GM12878 (cell line): ENCODE data around the gene POLA2. TPM values are rescaled to one million over a fixed set of nuclear protein-coding genes. Genes with fewer than 3 reads are reported as not detected.
A peak's percentile ranks its signal among the peaks of the same experiment; 100 is the strongest.

Experiments
- ATAC-seq: fragments of 200-7000 bp; cut with Tn5 transposase; 3 replicates; pipeline ENCODE4 v1.9.1; 2020; ENCODE audit warnings: mild to moderate bottlenecking, moderate library complexity
- BruUV-seq: library from RNA; stranded (reverse); fragments of 400-500 nt; replicated peaks from 2 replicates; lab custom pipeline; 2021; lab: Mats Ljungman, UMichigan
- CTCF ChIA-PET: fragments of 300-600 bp; sonication (Branson Sonifier 250); formaldehyde crosslinking; extraction: SDS; loops from one replicate; lab custom pipeline; 2021; ENCODE audit warnings: inconsistent platforms; lab: Yijun Ruan, JAX
- POLR2A ChIA-PET: fragments of 350-600 bp; formaldehyde crosslinking; extraction: SDS; loops from one replicate; lab custom pipeline; 2021; ENCODE audit warnings: inconsistent platforms; lab: Charles Lee
- RAD21 ChIA-PET: fragments of 300-600 bp; sonication (Branson Sonifier 250); formaldehyde crosslinking; loops from one replicate; lab custom pipeline; 2023; ENCODE audit warnings: antibody characterized with exemption; ENCODE audit not compliant: unreplicated experiment; lab: Charles Lee
- SMC1A ChIA-PET: fragments of 300-600 bp; sonication (Branson Sonifier 250); formaldehyde crosslinking; loops from one replicate; lab custom pipeline; 2023; ENCODE audit not compliant: unreplicated experiment, uncharacterized antibody; lab: Charles Lee
- DNase-seq: peaks from one replicate; pipeline ENCODE4 v3.0.0-alpha.2; 2011; ENCODE audit warnings: low read depth, low spot score
- FAIRE-seq: peaks from 3 replicates; lab custom pipeline; 2011; peaks lifted over from hg19 to GRCh38; lab: Jason Lieb, UNC
- H2AFZ ChIP-seq: 2 replicates; pipeline ENCODE4 v1.6.0; 2011; ENCODE audit warnings: low read depth, low read length, control low read depth; ENCODE audit not compliant: control insufficient read depth
- H3K27ac ChIP-seq: 2 replicates; pipeline ENCODE4 v1.5.1; 2011; ENCODE audit warnings: control low read depth; ENCODE audit not compliant: control insufficient read depth, insufficient read depth
- H3K27me3 ChIP-seq, 2 experiments: replicated peaks in 1 of 2; 2 replicates each; pipeline versions ENCODE4 v1.6.0 to v1.6.1; 2011; ENCODE audit warnings: low read length in 1 of 2; ENCODE audit not compliant: control insufficient read depth in 2 of 2, insufficient read depth in 2 of 2
- H3K36me3 ChIP-seq, 2 experiments: 2 replicates each; pipeline ENCODE4 v1.5.1; 2011; ENCODE audit warnings: low read length in 1 of 2; ENCODE audit not compliant: control insufficient read depth in 2 of 2, insufficient read depth in 2 of 2
- H3K4me1 ChIP-seq: 2 replicates; pipeline ENCODE4 v1.6.1; 2011; ENCODE audit warnings: mild to moderate bottlenecking, low read length, moderate library complexity, mixed read lengths; ENCODE audit not compliant: control insufficient read depth, insufficient read depth
- H3K4me2 ChIP-seq: 2 replicates; pipeline ENCODE4 v1.6.0; 2011; ENCODE audit warnings: control low read depth; ENCODE audit not compliant: control insufficient read depth, insufficient read depth
- H3K4me3 ChIP-seq: fragments of 200-600 bp; sonication (generic); 2 replicates; pipeline ENCODE4 v1.5.1; 2016
- H3K79me2 ChIP-seq: 2 replicates; pipeline ENCODE4 v1.6.0; 2011; ENCODE audit warnings: low read length; ENCODE audit not compliant: control insufficient read depth, insufficient read depth
- H3K9ac ChIP-seq: 2 replicates; pipeline ENCODE4 v1.8.0; 2011; ENCODE audit warnings: low read length, control low read depth, mixed read lengths; ENCODE audit not compliant: control insufficient read depth, insufficient read depth
- H3K9me3 ChIP-seq: replicated peaks from 3 replicates; pipeline ENCODE4 v1.5.1; 2011; ENCODE audit warnings: mild to moderate bottlenecking, low read length; ENCODE audit not compliant: control insufficient read depth, insufficient read depth
- H4K20me1 ChIP-seq: 2 replicates; pipeline ENCODE4 v1.6.0; 2011; ENCODE audit not compliant: control insufficient read depth, insufficient read depth
- BCL11A ChIP-seq: IDR thresholded peaks from 2 replicates; pipeline ENCODE4 v1.6.1; 2011; ENCODE audit warnings: low read depth, low read length
- EP300 ChIP-seq, 2 experiments: fragments of 150-350 bp in 1 of 2; IDR thresholded peaks; 2 replicates each; pipeline ENCODE4 v1.6.1; 2011 to 2012; ENCODE audit warnings: low read depth in 2 of 2, low read length in 2 of 2, borderline replicate concordance in 1 of 2, improper control_type of control experiment in 1 of 2, inconsistent platforms in 1 of 2; ENCODE audit not compliant: control insufficient read depth in 1 of 2
- GABPA ChIP-seq: IDR thresholded peaks from 2 replicates; pipeline ENCODE4 v1.6.1; 2014; ENCODE audit warnings: antibody characterized with exemption, low read depth, mild to moderate bottlenecking, inconsistent platforms
- HCFC1 ChIP-seq: fragments of 150-350 bp; IDR thresholded peaks from 2 replicates; pipeline ENCODE4 v1.6.1; 2014; ENCODE audit warnings: low read length
- IKZF1 ChIP-seq: fragments of 450-650 bp; conservative IDR thresholded peaks from 2 replicates; pipeline ENCODE4 v1.6.1; 2017; ENCODE audit warnings: antibody characterized with exemption, mild to moderate bottlenecking
- PAX5 ChIP-seq: IDR thresholded peaks from 2 replicates; pipeline ENCODE4 v1.6.1; 2011; ENCODE audit warnings: low read depth, low read length, borderline replicate concordance
- POLR2AphosphoS2 ChIP-seq: IDR thresholded peaks from 2 replicates; pipeline ENCODE4 v1.6.1; 2011; ENCODE audit warnings: low read depth, mild to moderate bottlenecking, low read length, improper control_type of control experiment, moderate library complexity
- SUPT20H ChIP-seq: IDR thresholded peaks from 2 replicates; pipeline ENCODE4 v1.6.1; 2011; ENCODE audit warnings: low read depth, mild to moderate bottlenecking, low read length, moderate library complexity, borderline replicate concordance; ENCODE audit not compliant: control insufficient read depth
- TBL1XR1 ChIP-seq: IDR thresholded peaks from 2 replicates; pipeline ENCODE4 v1.6.1; 2012; ENCODE audit warnings: low read depth, low read length, improper control_type of control experiment
- ZNF622 ChIP-seq: fragments of 450-650 bp; IDR thresholded peaks from 2 replicates; pipeline ENCODE4 v1.6.1; 2017; ENCODE audit warnings: mild to moderate bottlenecking, inconsistent platforms
- WGBS: methylation state at CpG from one replicate; pipeline ENCODE4 v1.1.6; 2016; ENCODE audit warnings: low lambda C conversion rate; ENCODE audit not compliant: insufficient replicate concordance, insufficient coverage; ENCODE audit errors: missing lambda C conversion rate; 5-methylcytosine and 5-hydroxymethylcytosine counted together
- in situ Hi-C: fragments of 300-500 bp; cut with MboI; formaldehyde crosslinking; loops from 9 replicates; pipeline ENCODE4 v1.14.3; 2018; ENCODE audit warnings: mixed read lengths
- intact Hi-C: fragments of 100-400 bp; cut with micrococcal nuclease; formaldehyde crosslinking; loops from one replicate; pipeline ENCODE4 v1.14.2; 2022; ENCODE audit not compliant: unreplicated experiment
- polyA plus RNA-seq, 11 experiments: library from polyadenylated mRNA; depleted of rRNA in 4 of 11; unstranded in 6 of 11; stranded (reverse) in 5 of 11; fragments of >200 nt; fragmentation: Nextera tagmentation in 4 of 11; fragmentation: Illumina TruSeq in 1 of 11; extraction: Ambion mirVana in 4 of 11; extraction: Trizol in 1 of 11; gene quantifications; 1 replicate in 1 of 11; 2 replicates in 10 of 11; pipeline versions ENCODE4 v1.2.1 to v1.2.3, GENCODE V29; 2011 to 2016; ENCODE audit warnings: inconsistent platforms in 2 of 11, missing spikeins in 2 of 11, low read depth in 1 of 11
- total RNA-seq, 4 experiments: library from RNA; depleted of rRNA in 3 of 4; stranded (reverse); fragments of >200 nt in 3 of 4; fragmentation: Illumina TruSeq in 1 of 4; extraction: Trizol in 1 of 4; gene quantifications; 2 replicates each; pipeline versions ENCODE4 v1.2.1 to v1.2.3, GENCODE V29; 2013 to 2021
- TF ChIP-seq, protein P1 (sequence below): IDR thresholded peaks from 2 replicates; pipeline ENCODE4 v1.6.1; 2011; ENCODE audit warnings: borderline replicate concordance, low read depth, mild to moderate bottlenecking, moderate library complexity, low read length; ENCODE audit not compliant: insufficient read depth, poor library complexity, severe bottlenecking
- TF ChIP-seq, protein P2 (sequence below): fragments of 450-650 bp; IDR thresholded peaks from 2 replicates; pipeline ENCODE4 v1.6.1; 2017; ENCODE audit warnings: low read depth, mild to moderate bottlenecking, moderate library complexity
- TF ChIP-seq, protein P3 (sequence below): fragments of 450-650 bp; formaldehyde crosslinking; IDR thresholded peaks from 2 replicates; pipeline ENCODE4 v1.5.0; 2022; ENCODE audit warnings: mild to moderate bottlenecking, missing genetic modification characterization
- TF ChIP-seq, protein P4 (sequence below): fragments of 450-650 bp; IDR thresholded peaks from 2 replicates; pipeline ENCODE4 v1.6.1; 2018; ENCODE audit warnings: mild to moderate bottlenecking, low read depth, moderate library complexity; ENCODE audit not compliant: partially characterized antibody

Gene POLA2
- total and polyA plus RNA-seq, 10 of the 15 experiments (the other 5 are each of a cell fraction or from before 2014, with no cell fraction given) = 4.2 to 121 (median 56.2) TPM

DNA sequence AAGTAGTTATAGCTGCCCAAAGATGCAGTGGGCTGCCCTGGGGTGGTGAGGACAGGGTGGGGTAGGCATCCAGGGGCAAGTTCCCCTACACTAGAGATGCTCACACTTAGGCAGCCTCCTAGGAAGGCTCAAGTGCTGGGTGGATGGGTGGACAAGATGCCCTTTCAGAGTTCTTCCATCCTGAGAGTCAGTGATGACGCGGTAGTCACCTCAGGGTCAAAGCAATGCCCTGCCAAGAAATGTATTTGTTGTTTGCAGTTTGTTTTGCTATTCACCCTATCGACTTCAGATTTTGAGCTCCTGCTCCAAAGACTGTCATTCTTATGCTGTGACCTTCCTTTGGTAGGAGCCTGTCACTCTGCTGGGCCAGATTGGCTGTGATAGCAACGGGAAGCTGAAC lies 18.9 kb downstream of the POLA2 start:
- intact Hi-C loops = no loop called here
- no peak overlapping the region for H3K9ac ChIP-seq
- in situ Hi-C loops = no loop called here
- TF ChIP-seq HCFC1 (no peak), EP300 (IDR thresholded peaks at IDR 0.05; ENCODE audit: borderline replicate concordance in 1 of 2, control insufficient read depth in 1 of 2, low read depth in 2 of 2, low read length in 2 of 2) (no peak), SUPT20H (no peak), POLR2AphosphoS2 (no peak), BCL11A (no peak), TBL1XR1 (no peak), ZNF622 (no peak), PAX5 (no peak), GABPA (no peak), IKZF1 (no peak)
- TF ChIP-seq, protein P1, sequence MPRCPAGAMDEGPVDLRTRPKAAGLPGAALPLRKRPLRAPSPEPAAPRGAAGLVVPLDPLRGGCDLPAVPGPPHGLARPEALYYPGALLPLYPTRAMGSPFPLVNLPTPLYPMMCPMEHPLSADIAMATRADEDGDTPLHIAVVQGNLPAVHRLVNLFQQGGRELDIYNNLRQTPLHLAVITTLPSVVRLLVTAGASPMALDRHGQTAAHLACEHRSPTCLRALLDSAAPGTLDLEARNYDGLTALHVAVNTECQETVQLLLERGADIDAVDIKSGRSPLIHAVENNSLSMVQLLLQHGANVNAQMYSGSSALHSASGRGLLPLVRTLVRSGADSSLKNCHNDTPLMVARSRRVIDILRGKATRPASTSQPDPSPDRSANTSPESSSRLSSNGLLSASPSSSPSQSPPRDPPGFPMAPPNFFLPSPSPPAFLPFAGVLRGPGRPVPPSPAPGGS = no peak
- TF ChIP-seq, protein P2, sequence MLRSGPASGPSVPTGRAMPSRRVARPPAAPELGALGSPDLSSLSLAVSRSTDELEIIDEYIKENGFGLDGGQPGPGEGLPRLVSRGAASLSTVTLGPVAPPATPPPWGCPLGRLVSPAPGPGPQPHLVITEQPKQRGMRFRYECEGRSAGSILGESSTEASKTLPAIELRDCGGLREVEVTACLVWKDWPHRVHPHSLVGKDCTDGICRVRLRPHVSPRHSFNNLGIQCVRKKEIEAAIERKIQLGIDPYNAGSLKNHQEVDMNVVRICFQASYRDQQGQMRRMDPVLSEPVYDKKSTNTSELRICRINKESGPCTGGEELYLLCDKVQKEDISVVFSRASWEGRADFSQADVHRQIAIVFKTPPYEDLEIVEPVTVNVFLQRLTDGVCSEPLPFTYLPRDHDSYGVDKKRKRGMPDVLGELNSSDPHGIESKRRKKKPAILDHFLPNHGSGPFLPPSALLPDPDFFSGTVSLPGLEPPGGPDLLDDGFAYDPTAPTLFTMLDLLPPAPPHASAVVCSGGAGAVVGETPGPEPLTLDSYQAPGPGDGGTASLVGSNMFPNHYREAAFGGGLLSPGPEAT = no peak
- TF ChIP-seq, protein P3, sequence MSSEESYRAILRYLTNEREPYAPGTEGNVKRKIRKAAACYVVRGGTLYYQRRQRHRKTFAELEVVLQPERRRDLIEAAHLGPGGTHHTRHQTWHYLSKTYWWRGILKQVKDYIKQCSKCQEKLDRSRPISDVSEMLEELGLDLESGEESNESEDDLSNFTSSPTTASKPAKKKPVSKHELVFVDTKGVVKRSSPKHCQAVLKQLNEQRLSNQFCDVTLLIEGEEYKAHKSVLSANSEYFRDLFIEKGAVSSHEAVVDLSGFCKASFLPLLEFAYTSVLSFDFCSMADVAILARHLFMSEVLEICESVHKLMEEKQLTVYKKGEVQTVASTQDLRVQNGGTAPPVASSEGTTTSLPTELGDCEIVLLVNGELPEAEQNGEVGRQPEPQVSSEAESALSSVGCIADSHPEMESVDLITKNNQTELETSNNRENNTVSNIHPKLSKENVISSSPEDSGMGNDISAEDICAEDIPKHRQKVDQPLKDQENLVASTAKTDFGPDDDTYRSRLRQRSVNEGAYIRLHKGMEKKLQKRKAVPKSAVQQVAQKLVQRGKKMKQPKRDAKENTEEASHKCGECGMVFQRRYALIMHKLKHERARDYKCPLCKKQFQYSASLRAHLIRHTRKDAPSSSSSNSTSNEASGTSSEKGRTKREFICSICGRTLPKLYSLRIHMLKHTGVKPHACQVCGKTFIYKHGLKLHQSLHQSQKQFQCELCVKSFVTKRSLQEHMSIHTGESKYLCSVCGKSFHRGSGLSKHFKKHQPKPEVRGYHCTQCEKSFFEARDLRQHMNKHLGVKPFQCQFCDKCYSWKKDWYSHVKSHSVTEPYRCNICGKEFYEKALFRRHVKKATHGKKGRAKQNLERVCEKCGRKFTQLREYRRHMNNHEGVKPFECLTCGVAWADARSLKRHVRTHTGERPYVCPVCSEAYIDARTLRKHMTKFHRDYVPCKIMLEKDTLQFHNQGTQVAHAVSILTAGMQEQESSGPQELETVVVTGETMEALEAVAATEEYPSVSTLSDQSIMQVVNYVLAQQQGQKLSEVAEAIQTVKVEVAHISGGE = no peak
- TF ChIP-seq, protein P4, sequence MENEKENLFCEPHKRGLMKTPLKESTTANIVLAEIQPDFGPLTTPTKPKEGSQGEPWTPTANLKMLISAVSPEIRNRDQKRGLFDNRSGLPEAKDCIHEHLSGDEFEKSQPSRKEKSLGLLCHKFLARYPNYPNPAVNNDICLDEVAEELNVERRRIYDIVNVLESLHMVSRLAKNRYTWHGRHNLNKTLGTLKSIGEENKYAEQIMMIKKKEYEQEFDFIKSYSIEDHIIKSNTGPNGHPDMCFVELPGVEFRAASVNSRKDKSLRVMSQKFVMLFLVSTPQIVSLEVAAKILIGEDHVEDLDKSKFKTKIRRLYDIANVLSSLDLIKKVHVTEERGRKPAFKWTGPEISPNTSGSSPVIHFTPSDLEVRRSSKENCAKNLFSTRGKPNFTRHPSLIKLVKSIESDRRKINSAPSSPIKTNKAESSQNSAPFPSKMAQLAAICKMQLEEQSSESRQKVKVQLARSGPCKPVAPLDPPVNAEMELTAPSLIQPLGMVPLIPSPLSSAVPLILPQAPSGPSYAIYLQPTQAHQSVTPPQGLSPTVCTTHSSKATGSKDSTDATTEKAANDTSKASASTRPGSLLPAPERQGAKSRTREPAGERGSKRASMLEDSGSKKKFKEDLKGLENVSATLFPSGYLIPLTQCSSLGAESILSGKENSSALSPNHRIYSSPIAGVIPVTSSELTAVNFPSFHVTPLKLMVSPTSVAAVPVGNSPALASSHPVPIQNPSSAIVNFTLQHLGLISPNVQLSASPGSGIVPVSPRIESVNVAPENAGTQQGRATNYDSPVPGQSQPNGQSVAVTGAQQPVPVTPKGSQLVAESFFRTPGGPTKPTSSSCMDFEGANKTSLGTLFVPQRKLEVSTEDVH = no peak

More for the DNA sequence above, 18.9 kb downstream of the POLA2 start:
- H3K4me3 ChIP-seq = no peak overlapping the region
- CTCF ChIA-PET = interaction anchor here (0.6 to 11.8 kb wide), 7 partner anchors 9 to 230 kb away, joined by 3 to 351 read pairs (median 9); partner anchors contain the start of genes CDC42EP2 and DPF2
- peaks cover 9% of the 10 kb centered on the region; the same call in 1 of the 2 replicates for H3K4me1 ChIP-seq
- RAD21 ChIA-PET = interaction anchor here (1.3 to 8.7 kb wide), 6 partner anchors 9 to 53 kb away, joined by 4 to 254 read pairs (median 10); partner anchors contain the start of genes CDC42EP2, DPF2 and POLA2
- H3K4me2 ChIP-seq = no peak overlapping the region
- H2AFZ ChIP-seq = no peak overlapping the region
- H3K27ac ChIP-seq = peak overlapping the region; percentile 79
- no TSS peak for BruUV-seq
- no peak for FAIRE-seq
- 98% methylated on average over 4 of the region's 4 CpGs for WGBS
- H3K27me3 ChIP-seq = no peaks in the 10 kb centered on the region
- H3K9me3 ChIP-seq = no peaks in the 10 kb centered on the region
- SMC1A ChIA-PET = interaction anchor here (1.0 to 10.3 kb wide), 6 partner anchors 10 to 49 kb away, joined by 3 to 180 read pairs (median 14); partner anchors contain the start of genes CDC42EP2 and POLA2
- POLR2A ChIA-PET = interaction anchor here (1.0 to 2.2 kb wide), 6 partner anchors 9 to 48 kb away, joined by 3 to 9 read pairs (median 4); partner anchors contain the start of genes CDC42EP2 and POLA2
- H4K20me1 ChIP-seq = no peaks in the 10 kb centered on the region
- H3K79me2 ChIP-seq = no peaks in the 10 kb centered on the region
- peaks cover 14 to 37% of the 10 kb centered on the region in 2 experiments for H3K36me3 ChIP-seq
- no peak for DNase-seq
- no peak for ATAC-seq
